A673 (cell line): ENCODE data around the gene IPPK. TPM values are rescaled to one million over a fixed set of nuclear protein-coding genes. Genes with fewer than 3 reads are reported as not detected.

Experiments
- BruUV-seq: library from RNA; stranded (reverse); fragments of 400-500 nt; replicated peaks from 2 replicates; lab custom pipeline; 2021; lab: Mats Ljungman, UMichigan
- CTCF ChIA-PET: fragments of 300-600 bp; sonication (Branson Sonifier 250); formaldehyde crosslinking; loops from one replicate; lab custom pipeline; 2022; ENCODE audit warnings: antibody characterized with exemption; lab: Charles Lee
- POLR2A ChIA-PET: fragments of 300-600 bp; sonication (Branson Sonifier 250); formaldehyde crosslinking; loops from one replicate; lab custom pipeline; 2022; ENCODE audit warnings: antibody characterized with exemption; ENCODE audit not compliant: low non-redundant PET; lab: Charles Lee
- DNase-seq: peaks from one replicate; pipeline ENCODE4 v3.0.0-alpha.2; 2015; ENCODE audit warnings: low spot score
- H3K27ac ChIP-seq: fragments of 200-600 bp; sonication (generic); 2 replicates; pipeline ENCODE4 v1.5.1; 2016; ENCODE audit warnings: mixed run types, low read depth, mild to moderate bottlenecking, mixed read lengths, antibody characterized with exemption, low read length; ENCODE audit not compliant: poor library complexity, severe bottlenecking
- H3K27me3 ChIP-seq: fragments of 200-600 bp; sonication (generic); replicated peaks from 2 replicates; pipeline ENCODE4 v1.6.1; 2017; ENCODE audit warnings: mixed run types, low read depth, mild to moderate bottlenecking, mixed read lengths, antibody characterized with exemption, low read length; ENCODE audit not compliant: insufficient read depth, poor library complexity
- H3K36me3 ChIP-seq: fragments of 200-600 bp; sonication (generic); 2 replicates; pipeline ENCODE4 v1.6.1; 2016; ENCODE audit warnings: mixed run types, mild to moderate bottlenecking, mixed read lengths, antibody characterized with exemption, low read length; ENCODE audit not compliant: insufficient read depth, poor library complexity, severe bottlenecking
- H3K4me1 ChIP-seq: fragments of 200-600 bp; sonication (generic); 2 replicates; pipeline ENCODE4 v1.6.1; 2017; ENCODE audit warnings: mixed run types, mild to moderate bottlenecking, mixed read lengths, antibody characterized with exemption, low read length; ENCODE audit not compliant: insufficient read depth, poor library complexity, severe bottlenecking
- H3K4me3 ChIP-seq: fragments of 200-600 bp; sonication (generic); 2 replicates; pipeline ENCODE4 v1.5.1; 2016; ENCODE audit warnings: low read depth, mixed run types, mild to moderate bottlenecking, mixed read lengths, low read length; ENCODE audit not compliant: poor library complexity, severe bottlenecking
- H3K9me3 ChIP-seq: fragments of 200-600 bp; sonication (generic); 2 replicates; pipeline ENCODE4 v1.6.1; 2016; ENCODE audit warnings: mixed run types, low read depth, mild to moderate bottlenecking, mixed read lengths, antibody characterized with exemption, low read length; ENCODE audit not compliant: poor library complexity, severe bottlenecking
- CTCF ChIP-seq: fragments of 300-800, 200-600 bp; sonication (generic); conservative IDR thresholded peaks from 2 replicates; pipeline ENCODE4 v1.5.1; 2017; ENCODE audit warnings: low read depth, mild to moderate bottlenecking, antibody characterized with exemption, low read length, moderate library complexity, mixed read lengths
- EZH2 ChIP-seq: fragments of 200-600 bp; sonication (generic); IDR thresholded peaks from 2 replicates; pipeline ENCODE4 v1.6.1; 2017; ENCODE audit warnings: borderline replicate concordance, low read depth, mild to moderate bottlenecking, mixed read lengths, antibody characterized with exemption, low read length; ENCODE audit not compliant: poor library complexity, severe bottlenecking
- intact Hi-C: fragments of 100-400 bp; cut with micrococcal nuclease; formaldehyde crosslinking; loops from one replicate; pipeline ENCODE4 v1.10.0; 2022; ENCODE audit not compliant: unreplicated experiment
- total RNA-seq: library from RNA; stranded (reverse); gene quantifications from 2 replicates; pipeline ENCODE4 v1.2.3, GENCODE V29; 2021

IPPK gene
- total RNA-seq, 1 experiment from 2014 or later, result 14.0 TPM

- ChIA-PET POLR2A (interaction anchor here (0.6 kb wide), 1 partner anchor 764 kb away, joined by 4 read pairs; no protein-coding TSS in a partner anchor), CTCF (no interaction called here)
- no TSS peak for BruUV-seq
- no peak for DNase-seq
- Histone ChIP-seq H3K27me3 (no peaks in the 10 kb centered on the region), H3K9me3 (no peaks in the 10 kb centered on the region), H3K36me3 (peaks cover 60% of the 10 kb centered on the region), H3K27ac (no peak overlapping the region), H3K4me1 (peaks cover 5% of the 10 kb centered on the region), H3K4me3 (no peak overlapping the region)
- TF ChIP-seq EZH2, result no peak
- no peak for TF ChIP-seq CTCF
- intact Hi-C loops, result no loop called here
Measured at GRCh38 chr9:92713528-92713927, 43.6 kb upstream of the IPPK start.

- peaks cover 5% of the 10 kb centered on the region for H3K4me1 ChIP-seq
- H3K9me3 ChIP-seq, result no peaks in the 10 kb centered on the region
- H3K27ac ChIP-seq, result no peak overlapping the region
- no peak overlapping the region for H3K4me3 ChIP-seq
- intact Hi-C loops, result no loop called here
- CTCF ChIA-PET, result interaction anchor here (0.6 kb wide), 1 partner anchor 39 kb away, joined by 3 read pairs; no protein-coding TSS in a partner anchor
- POLR2A ChIA-PET, result no interaction called here
- no peak for TF ChIP-seq CTCF
- TF ChIP-seq EZH2, result no peak
- DNase-seq, result no peak
- H3K27me3 ChIP-seq, result no peaks in the 10 kb centered on the region
- BruUV-seq, result no TSS peak
- H3K36me3 ChIP-seq, result peaks cover 53% of the 10 kb centered on the region
Measured at GRCh38 chr9:92712767-92713166, 42.8 kb upstream of the IPPK start.

- H3K36me3 ChIP-seq, result peaks cover 43% of the 10 kb centered on the region
- BruUV-seq, result no TSS peak
Measured at GRCh38 chr9:92711844-92712243, 41.9 kb upstream of the IPPK start.

More at GRCh38 chr9:92711844-92712243, 41.9 kb upstream of the IPPK start:
- TF ChIP-seq CTCF (no peak), EZH2 (no peak)
- Histone ChIP-seq H3K9me3 (no peaks in the 10 kb centered on the region), H3K4me3 (no peak overlapping the region), H3K27me3 (no peaks in the 10 kb centered on the region), H3K27ac (no peak overlapping the region), H3K4me1 (peaks cover 5% of the 10 kb centered on the region)
- peak; percentile 16 for DNase-seq
- intact Hi-C loops, result no loop called here
- ChIA-PET CTCF (no interaction called here), POLR2A (no interaction called here)
